Duodenal mucosa (tissue), 2 donors: ENCODE data around the gene FAM151B.
"Not testable (repeated sequence)": the region's sequence is repeated elsewhere in the genome, so short reads cannot be mapped to it uniquely, and the experiment has no call there.

Experiments
- H3K27ac ChIP-seq: one replicate; pipeline ENCODE4 v1.7.0; 2013; ENCODE audit warnings: low read depth, low read length
- H3K27me3 ChIP-seq, 2 donors: one replicate each; pipeline ENCODE4 v1.7.0; 2013; ENCODE audit warnings: low read length in 2 of 2, control low read depth in 1 of 2; ENCODE audit not compliant: insufficient read depth in 2 of 2, control insufficient read depth in 1 of 2
- H3K36me3 ChIP-seq, 2 donors: one replicate each; pipeline ENCODE4 v1.7.0; 2013; ENCODE audit warnings: low read length in 2 of 2, control low read depth in 1 of 2; ENCODE audit not compliant: insufficient read depth in 2 of 2, control insufficient read depth in 1 of 2
- H3K4me1 ChIP-seq, 2 donors: one replicate each; pipeline ENCODE4 v1.7.0; 2013; ENCODE audit warnings: low read length in 2 of 2, control low read depth in 1 of 2; ENCODE audit not compliant: insufficient read depth in 2 of 2, control insufficient read depth in 1 of 2
- H3K4me3 ChIP-seq, 2 donors: one replicate each; pipeline ENCODE4 v1.7.0; 2013; ENCODE audit warnings: low read length in 2 of 2, low read depth in 1 of 2
- H3K9ac ChIP-seq, 2 donors: one replicate each; pipeline ENCODE4 v1.7.0; 2013; ENCODE audit warnings: low read length in 2 of 2, low read depth in 1 of 2
- H3K9me3 ChIP-seq, 2 donors: one replicate each; pipeline ENCODE4 v1.7.0; 2013; ENCODE audit warnings: low read length in 2 of 2, control low read depth in 1 of 2; ENCODE audit not compliant: control insufficient read depth in 1 of 2

Gene FAM151B

GRCh38 chr5:80487829-80488721 is at the start of gene FAM151B:
Gene FAM151B, plus strand, starts transcription at chr5:80488100. Its CDS starts 24 bp downstream, at chr5:80488124.
- H3K36me3 ChIP-seq = peaks cover 0 to 2% of the 10 kb centered on the region in 2 donors
- peaks cover 0 to 7% of the 10 kb centered on the region in 2 donors for H3K4me1 ChIP-seq
- H3K9me3 ChIP-seq = peaks cover 0 to 4% of the 10 kb centered on the region in 2 donors
- no peaks in the 10 kb centered on the region for H3K27me3 ChIP-seq
- peak within 1 kb of the TSS; percentile 83 to 89 for H3K4me3 ChIP-seq
- peak within 1 kb of the TSS; percentile 80 for H3K27ac ChIP-seq
- peak within 1 kb of the TSS; percentile 63 to 80 for H3K9ac ChIP-seq

- Histone ChIP-seq H3K27ac (no peak overlapping the region), H3K9me3 (no peaks in the 10 kb centered on the region), H3K4me3 (no peak overlapping the region), H3K9ac (no peak overlapping the region), H3K36me3 (peaks cover 0 to 22% of the 10 kb centered on the region in 2 donors), H3K27me3 (no peaks in the 10 kb centered on the region), H3K4me1 (no peaks in the 10 kb centered on the region)
Measured at GRCh38 chr5:80438739-80439138, 49.2 kb upstream of the FAM151B start.

- no peak overlapping the region for H3K9ac ChIP-seq
- H3K4me1 ChIP-seq = no peaks in the 10 kb centered on the region
- no peaks in the 10 kb centered on the region for H3K27me3 ChIP-seq
- no peak overlapping the region for H3K4me3 ChIP-seq
- peaks cover 0 to 22% of the 10 kb centered on the region in 2 donors for H3K36me3 ChIP-seq
- H3K27ac ChIP-seq = no peak overlapping the region
- H3K9me3 ChIP-seq = no peaks in the 10 kb centered on the region
Measured at GRCh38 chr5:80439213-80439612, 48.7 kb upstream of the FAM151B start.

GRCh38 chr5:80442742-80443141 is 45.2 kb upstream of the FAM151B start:
- Histone ChIP-seq H3K36me3 (peaks cover 5 to 18% of the 10 kb centered on the region in 2 donors), H3K27me3 (no peaks in the 10 kb centered on the region), H3K4me1 (no peaks in the 10 kb centered on the region), H3K27ac (no peak overlapping the region), H3K4me3 (no peak overlapping the region), H3K9ac (no peak overlapping the region), H3K9me3 (no peaks in the 10 kb centered on the region)

GRCh38 chr5:80453366-80453765 is 34.5 kb upstream of the FAM151B start:
- H3K4me3 ChIP-seq = no peak overlapping the region
- H3K9me3 ChIP-seq = no peaks in the 10 kb centered on the region
- H3K27ac ChIP-seq = no peak overlapping the region
- no peaks in the 10 kb centered on the region for H3K27me3 ChIP-seq
- no peaks in the 10 kb centered on the region for H3K4me1 ChIP-seq
- H3K9ac ChIP-seq = no peak overlapping the region
- H3K36me3 ChIP-seq = peaks cover 11 to 12% of the 10 kb centered on the region in 2 donors

GRCh38 chr5:80463269-80463668 is 24.6 kb upstream of the FAM151B start:
- Histone ChIP-seq H3K27ac (no peak overlapping the region), H3K9me3 (peaks cover 9 to 11% of the 10 kb centered on the region in 2 donors), H3K4me3 (no peak overlapping the region), H3K27me3 (no peaks in the 10 kb centered on the region), H3K36me3 (peaks cover 3 to 38% of the 10 kb centered on the region in 2 donors), H3K9ac (no peak overlapping the region), H3K4me1 (peaks cover 8 to 13% of the 10 kb centered on the region in 2 donors)

- no peak overlapping the region for H3K9ac ChIP-seq
- H3K4me3 ChIP-seq = no peak overlapping the region
- no peak overlapping the region for H3K27ac ChIP-seq
- H3K4me1 ChIP-seq = peaks cover 8 to 13% of the 10 kb centered on the region in 2 donors
- no peaks in the 10 kb centered on the region for H3K27me3 ChIP-seq
- peaks cover 9 to 32% of the 10 kb centered on the region in 2 donors for H3K36me3 ChIP-seq
- peaks cover 9 to 22% of the 10 kb centered on the region in 2 donors for H3K9me3 ChIP-seq
Measured at GRCh38 chr5:80466669-80467485, 21.0 kb upstream of the FAM151B start.

GRCh38 chr5:80468131-80468530 is 19.8 kb upstream of the FAM151B start:
- no peak overlapping the region for H3K27ac ChIP-seq
- H3K4me3 ChIP-seq = no peak overlapping the region
- H3K4me1 ChIP-seq = peaks cover 8 to 13% of the 10 kb centered on the region in 2 donors
- peaks cover 3 to 11% of the 10 kb centered on the region in 2 donors for H3K9me3 ChIP-seq
- no peak overlapping the region for H3K9ac ChIP-seq
- no peaks in the 10 kb centered on the region for H3K27me3 ChIP-seq
- peaks cover 9 to 22% of the 10 kb centered on the region in 2 donors for H3K36me3 ChIP-seq

GRCh38 chr5:80470631-80471030 is 17.3 kb upstream of the FAM151B start:
- Histone ChIP-seq H3K9me3 (peaks cover 0 to 11% of the 10 kb centered on the region in 2 donors), H3K4me1 (peaks cover 8 to 13% of the 10 kb centered on the region in 2 donors), H3K36me3 (peaks cover 14 to 39% of the 10 kb centered on the region in 2 donors)
- H3K9ac ChIP-seq, H3K27me3 ChIP-seq, H3K4me3 ChIP-seq, H3K27ac ChIP-seq: not testable (repeated sequence)

- Histone ChIP-seq H3K27me3 (no peaks in the 10 kb centered on the region), H3K36me3 (peaks cover 14 to 28% of the 10 kb centered on the region in 2 donors), H3K27ac (no peak overlapping the region), H3K9ac (no peak overlapping the region), H3K9me3 (peaks cover 0 to 11% of the 10 kb centered on the region in 2 donors), H3K4me1 (no peaks in the 10 kb centered on the region), H3K4me3 (no peak overlapping the region)
Measured at GRCh38 chr5:80474929-80475328, 13.0 kb upstream of the FAM151B start.
